Measurements from ENCODE around the gene ELOVL2.
"Not testable (repeated sequence)": the region's sequence is repeated elsewhere in the genome, so short reads cannot be mapped to it uniquely, and the experiment has no call there.

The ELOVL2 gene

GRCh38 chr6:10984959-10985358 lies 59.1 kb downstream of the ELOVL2 start:
- DNase-seq (ENCODE audit: low read depth, low spot score), result not testable (repeated sequence)

- no peak for DNase-seq (ENCODE audit: low read depth, low spot score)
Observed at GRCh38 chr6:10981409-10981808, 62.7 kb downstream of the ELOVL2 start.

- DNase-seq (ENCODE audit: low read depth, low spot score), result no peak
Observed at GRCh38 chr6:10979603-10980002, 64.5 kb downstream of the ELOVL2 start.

GRCh38 chr6:10977231-10977968 lies 66.7 kb downstream of the ELOVL2 start:
- DNase-seq (ENCODE audit: low read depth, low spot score), result peak; percentile 23

GRCh38 chr6:10976571-10976970 lies 67.5 kb downstream of the ELOVL2 start:
- no peak for DNase-seq (ENCODE audit: low read depth, low spot score)

GRCh38 chr6:10972196-10972595 lies 71.9 kb downstream of the ELOVL2 start:
- no peak for DNase-seq (ENCODE audit: low read depth, low spot score)

GRCh38 chr6:10970731-10971130 lies 73.4 kb downstream of the ELOVL2 start:
- DNase-seq (ENCODE audit: low read depth, low spot score), result no peak

- DNase-seq (ENCODE audit: low read depth, low spot score), result no peak
Observed at GRCh38 chr6:10968776-10969175, 75.3 kb downstream of the ELOVL2 start.

GRCh38 chr6:10964684-10965083 lies 79.4 kb downstream of the ELOVL2 start:
- DNase-seq (ENCODE audit: low read depth, low spot score), result no peak

GRCh38 chr6:10963113-10963512 lies 81.0 kb downstream of the ELOVL2 start:
- no peak for DNase-seq (ENCODE audit: low read depth, low spot score)

GRCh38 chr6:10962673-10963072 lies 81.4 kb downstream of the ELOVL2 start:
- no peak for DNase-seq (ENCODE audit: low read depth, low spot score)

GRCh38 chr6:10961837-10962236 lies 82.3 kb downstream of the ELOVL2 start:
- DNase-seq (ENCODE audit: low read depth, low spot score), result no peak

GRCh38 chr6:10960171-10960570 lies 83.9 kb downstream of the ELOVL2 start:
- DNase-seq (ENCODE audit: low read depth, low spot score), result no peak

GRCh38 chr6:10957414-10957886 lies 86.7 kb downstream of the ELOVL2 start:
- no peak for DNase-seq (ENCODE audit: low read depth, low spot score)

GRCh38 chr6:10956776-10957175 lies 87.3 kb downstream of the ELOVL2 start:
- DNase-seq (ENCODE audit: low read depth, low spot score), result no peak

GRCh38 chr6:10954590-10955010 lies 89.5 kb downstream of the ELOVL2 start:
- no peak for DNase-seq (ENCODE audit: low read depth, low spot score)

- no peak for DNase-seq (ENCODE audit: low read depth, low spot score)
Observed at GRCh38 chr6:10951675-10952282, 92.3 kb downstream of the ELOVL2 start.

GRCh38 chr6:10949579-10950490 lies 94.3 kb downstream of the ELOVL2 start:
- no peak for DNase-seq (ENCODE audit: low read depth, low spot score)

- no peak for DNase-seq (ENCODE audit: low read depth, low spot score)
Observed at GRCh38 chr6:10947966-10948365, 96.1 kb downstream of the ELOVL2 start.

- no peak for DNase-seq (ENCODE audit: low read depth, low spot score)
Observed at GRCh38 chr6:10945845-10946244, 98.3 kb downstream of the ELOVL2 start.

GRCh38 chr6:10939840-10940239 lies 104.3 kb downstream of the ELOVL2 start:
- no peak for DNase-seq (ENCODE audit: low read depth, low spot score)

- DNase-seq (ENCODE audit: low read depth, low spot score), result no peak
Observed at GRCh38 chr6:10933126-10933525, 111.0 kb downstream of the ELOVL2 start.
